KMS-11 (cell line): Measurements from ENCODE around the gene SPTAN1.

Experiments
- H2AFZ ChIP-seq: fragments of 200-600 bp; sonication (generic); 2 replicates; pipeline ENCODE4 v1.6.1; 2016; ENCODE audit warnings: antibody characterized with exemption, mixed run types, low read depth
- H3K27ac ChIP-seq: fragments of 200-600 bp; sonication (generic); 2 replicates; pipeline ENCODE4 v1.6.1; 2016; ENCODE audit warnings: mild to moderate bottlenecking, mixed run types
- H3K27me3 ChIP-seq: fragments of 200-600 bp; sonication (generic); 2 replicates; pipeline ENCODE4 v1.6.1; 2017; ENCODE audit warnings: mild to moderate bottlenecking, low read depth, mixed run types, moderate library complexity; ENCODE audit not compliant: insufficient read depth
- H3K36me3 ChIP-seq: fragments of 200-600 bp; sonication (generic); 2 replicates; pipeline ENCODE4 v1.6.1; 2017; ENCODE audit warnings: mild to moderate bottlenecking, mixed run types; ENCODE audit not compliant: insufficient read depth
- H3K4me1 ChIP-seq: fragments of 200-600 bp; sonication (generic); 2 replicates; pipeline ENCODE4 v1.6.1; 2016; ENCODE audit warnings: mild to moderate bottlenecking, low read depth, mixed run types; ENCODE audit not compliant: poor library complexity, severe bottlenecking
- H3K4me2 ChIP-seq: fragments of 200-600 bp; sonication (generic); 2 replicates; pipeline ENCODE4 v1.7.0; 2016; ENCODE audit warnings: mild to moderate bottlenecking, mixed run types
- H3K4me3 ChIP-seq: fragments of 200-600 bp; sonication (generic); IDR thresholded peaks from 2 replicates; pipeline ENCODE4 v1.6.1; 2017; ENCODE audit warnings: low read depth, low read length, mixed read lengths; ENCODE audit not compliant: insufficient read depth
- H3K79me2 ChIP-seq: fragments of 200-600 bp; sonication (generic); 2 replicates; pipeline ENCODE4 v1.6.1; 2016; ENCODE audit warnings: low read depth, mixed run types; ENCODE audit not compliant: insufficient read depth
- H3K9ac ChIP-seq: fragments of 200-600 bp; sonication (generic); 2 replicates; pipeline ENCODE4 v1.6.1; 2016; ENCODE audit warnings: mild to moderate bottlenecking, mixed run types
- H4K20me1 ChIP-seq: fragments of 200-600 bp; sonication (generic); 2 replicates; pipeline ENCODE4 v1.6.1; 2016; ENCODE audit warnings: mild to moderate bottlenecking, mixed run types; ENCODE audit not compliant: insufficient read depth
- TF ChIP-seq, protein P1 (sequence below): fragments of 200-600 bp; sonication (generic); conservative IDR thresholded peaks from 2 replicates; pipeline ENCODE4 v1.6.1; 2017; ENCODE audit warnings: low read depth, mild to moderate bottlenecking, antibody characterized with exemption, low read length, moderate library complexity, mixed read lengths

Gene SPTAN1

DNA sequence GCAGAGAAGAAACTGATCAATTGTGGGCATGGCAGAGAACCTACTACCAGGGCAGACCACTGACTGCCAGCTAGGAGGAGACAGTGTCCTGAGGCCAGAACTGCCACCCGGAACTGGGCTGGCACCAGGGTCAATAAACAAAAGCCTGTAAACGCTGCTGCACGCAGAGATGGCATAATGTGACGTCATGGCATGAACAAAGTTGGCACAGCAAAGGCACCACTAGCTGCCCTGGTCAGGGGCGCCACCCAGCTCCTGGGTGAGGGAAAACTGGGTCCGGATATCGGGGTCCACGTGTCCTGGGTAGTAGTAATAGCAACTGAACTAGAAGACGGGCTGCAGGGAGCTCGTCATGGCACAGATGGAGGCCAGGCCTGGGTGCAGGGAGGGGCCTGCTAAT is 72.2 kb downstream of the SPTAN1 start:
- H3K79me2 ChIP-seq = no peaks in the 10 kb centered on the region
- no peak overlapping the region for H3K4me2 ChIP-seq
- TF ChIP-seq, protein P1, sequence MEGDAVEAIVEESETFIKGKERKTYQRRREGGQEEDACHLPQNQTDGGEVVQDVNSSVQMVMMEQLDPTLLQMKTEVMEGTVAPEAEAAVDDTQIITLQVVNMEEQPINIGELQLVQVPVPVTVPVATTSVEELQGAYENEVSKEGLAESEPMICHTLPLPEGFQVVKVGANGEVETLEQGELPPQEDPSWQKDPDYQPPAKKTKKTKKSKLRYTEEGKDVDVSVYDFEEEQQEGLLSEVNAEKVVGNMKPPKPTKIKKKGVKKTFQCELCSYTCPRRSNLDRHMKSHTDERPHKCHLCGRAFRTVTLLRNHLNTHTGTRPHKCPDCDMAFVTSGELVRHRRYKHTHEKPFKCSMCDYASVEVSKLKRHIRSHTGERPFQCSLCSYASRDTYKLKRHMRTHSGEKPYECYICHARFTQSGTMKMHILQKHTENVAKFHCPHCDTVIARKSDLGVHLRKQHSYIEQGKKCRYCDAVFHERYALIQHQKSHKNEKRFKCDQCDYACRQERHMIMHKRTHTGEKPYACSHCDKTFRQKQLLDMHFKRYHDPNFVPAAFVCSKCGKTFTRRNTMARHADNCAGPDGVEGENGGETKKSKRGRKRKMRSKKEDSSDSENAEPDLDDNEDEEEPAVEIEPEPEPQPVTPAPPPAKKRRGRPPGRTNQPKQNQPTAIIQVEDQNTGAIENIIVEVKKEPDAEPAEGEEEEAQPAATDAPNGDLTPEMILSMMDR = no peak
- no peaks in the 10 kb centered on the region for H3K4me1 ChIP-seq
- no peak overlapping the region for H3K4me3 ChIP-seq
- no peaks in the 10 kb centered on the region for H4K20me1 ChIP-seq
- no peak overlapping the region for H2AFZ ChIP-seq
- H3K9ac ChIP-seq = no peak overlapping the region
- no peak overlapping the region for H3K27ac ChIP-seq
- H3K27me3 ChIP-seq = no peaks in the 10 kb centered on the region
- peaks cover 10% of the 10 kb centered on the region; the same call in 1 of the 2 replicates for H3K36me3 ChIP-seq

DNA sequence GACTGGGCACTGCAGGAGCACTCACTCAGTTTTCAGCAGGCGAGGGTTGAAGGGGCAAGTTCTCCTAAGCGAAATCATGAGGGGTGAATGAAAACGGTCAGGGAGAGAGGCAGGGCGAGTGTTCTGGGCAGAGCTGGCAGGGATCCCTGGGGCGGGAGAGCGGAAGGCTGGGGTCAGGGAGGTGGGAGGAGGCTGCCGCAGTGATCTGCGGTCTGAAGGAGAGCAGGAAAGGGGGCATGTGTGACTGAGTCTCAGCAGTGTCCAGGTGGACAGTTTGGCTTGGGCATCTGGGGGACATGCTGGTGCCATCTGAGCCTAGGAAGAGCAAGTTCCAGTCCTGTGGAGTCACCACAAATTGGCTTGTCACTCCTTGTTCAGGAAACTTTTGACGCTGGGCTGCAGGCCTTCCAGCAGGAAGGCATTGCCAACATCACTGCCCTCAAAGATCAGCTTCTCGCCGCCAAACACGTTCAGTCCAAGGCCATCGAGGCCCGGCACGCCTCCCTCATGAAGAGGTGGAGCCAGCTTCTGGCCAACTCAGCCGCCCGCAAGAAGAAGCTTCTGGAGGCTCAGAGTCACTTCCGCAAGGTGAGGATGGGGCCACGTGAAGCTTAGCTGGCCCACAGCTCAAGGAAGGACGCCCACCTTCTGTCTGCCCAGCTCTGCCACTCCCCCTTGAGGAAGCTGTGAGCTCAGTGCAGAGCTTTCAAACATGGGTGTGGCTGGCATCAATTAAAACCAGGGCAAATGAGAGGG is 73.2 kb downstream of the SPTAN1 start:
- Histone ChIP-seq H3K27me3 (no peaks in the 10 kb centered on the region), H3K36me3 (peaks cover 6% of the 10 kb centered on the region; the same call in 1 of the 2 replicates), H2AFZ (no peak overlapping the region), H3K4me3 (no peak overlapping the region), H3K79me2 (no peaks in the 10 kb centered on the region), H3K9ac (no peak overlapping the region), H4K20me1 (no peaks in the 10 kb centered on the region), H3K27ac (no peak overlapping the region), H3K4me1 (no peaks in the 10 kb centered on the region), H3K4me2 (no peak overlapping the region)
- TF ChIP-seq, protein P1 = no peak

DNA sequence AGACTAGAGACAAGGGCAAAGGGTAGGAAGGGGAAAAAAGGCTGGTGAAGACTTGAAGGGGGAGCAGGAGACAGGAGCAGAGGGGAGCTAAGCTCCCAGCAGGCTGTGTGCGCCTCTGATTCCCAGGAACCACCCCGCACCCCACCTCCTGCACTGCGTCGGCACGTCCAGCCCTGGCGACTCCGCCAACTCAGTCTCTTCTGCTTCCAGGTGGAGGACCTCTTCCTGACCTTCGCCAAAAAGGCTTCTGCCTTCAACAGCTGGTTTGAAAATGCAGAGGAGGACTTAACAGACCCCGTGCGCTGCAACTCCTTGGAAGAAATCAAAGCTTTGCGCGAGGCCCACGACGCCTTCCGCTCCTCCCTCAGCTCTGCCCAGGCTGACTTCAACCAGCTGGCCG is 73.8 kb downstream of the SPTAN1 start:
- no peak overlapping the region for H3K9ac ChIP-seq
- no peak overlapping the region for H3K4me2 ChIP-seq
- H4K20me1 ChIP-seq = no peaks in the 10 kb centered on the region
- H3K4me3 ChIP-seq = no peak overlapping the region
- no peaks in the 10 kb centered on the region for H3K4me1 ChIP-seq
- H3K36me3 ChIP-seq = peaks cover 2% of the 10 kb centered on the region; the same call in 1 of the 2 replicates
- H3K27ac ChIP-seq = no peak overlapping the region
- TF ChIP-seq, protein P1 = no peak
- H3K27me3 ChIP-seq = no peaks in the 10 kb centered on the region
- no peaks in the 10 kb centered on the region for H3K79me2 ChIP-seq
- no peak overlapping the region for H2AFZ ChIP-seq

DNA sequence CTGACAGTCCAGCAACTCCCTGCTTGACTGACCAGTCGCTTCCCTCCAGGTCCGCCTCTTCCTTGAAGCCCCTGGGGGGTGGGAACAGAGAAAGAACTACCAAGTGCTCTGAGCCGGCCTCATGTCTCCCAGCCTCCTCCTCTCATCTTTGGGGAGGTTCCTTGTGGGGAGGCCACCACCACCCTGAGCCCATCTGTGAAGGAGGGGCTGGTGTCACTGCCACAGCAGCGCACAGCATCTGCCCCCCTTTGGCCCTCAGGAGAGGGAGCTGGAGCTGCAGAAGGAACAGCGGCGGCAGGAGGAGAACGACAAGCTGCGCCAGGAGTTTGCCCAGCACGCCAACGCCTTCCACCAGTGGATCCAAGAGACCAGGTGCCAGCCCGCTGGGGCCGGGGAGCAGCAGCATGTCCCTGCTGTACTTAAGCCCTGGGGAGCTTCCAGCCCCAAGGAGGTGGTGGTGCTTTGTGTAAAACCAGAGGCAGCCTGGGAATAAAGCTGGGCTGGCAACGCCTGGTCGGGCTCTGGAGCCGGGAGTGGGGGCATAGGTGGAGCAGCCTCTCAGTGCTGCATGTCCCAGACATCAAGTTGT is 74.8 kb downstream of the SPTAN1 start:
- TF ChIP-seq, protein P1 = no peak
- Histone ChIP-seq H2AFZ (no peak overlapping the region), H3K27me3 (no peaks in the 10 kb centered on the region), H3K4me2 (no peak overlapping the region), H3K36me3 (no peaks in the 10 kb centered on the region), H4K20me1 (no peaks in the 10 kb centered on the region), H3K9ac (no peak overlapping the region), H3K4me3 (no peak overlapping the region), H3K4me1 (no peaks in the 10 kb centered on the region), H3K27ac (no peak overlapping the region), H3K79me2 (no peaks in the 10 kb centered on the region)
